ENCODE data around the gene EFNA5. TPM values are rescaled to one million over a fixed set of nuclear protein-coding genes. Genes with fewer than 3 reads are reported as not detected.

EFNA5 gene
- total and polyA plus RNA-seq, 10 of the 15 experiments (the other 5 are each of a cell fraction or from before 2014, with no cell fraction given) = 0.19 to 12.6 (median 3.9) TPM

DNA sequence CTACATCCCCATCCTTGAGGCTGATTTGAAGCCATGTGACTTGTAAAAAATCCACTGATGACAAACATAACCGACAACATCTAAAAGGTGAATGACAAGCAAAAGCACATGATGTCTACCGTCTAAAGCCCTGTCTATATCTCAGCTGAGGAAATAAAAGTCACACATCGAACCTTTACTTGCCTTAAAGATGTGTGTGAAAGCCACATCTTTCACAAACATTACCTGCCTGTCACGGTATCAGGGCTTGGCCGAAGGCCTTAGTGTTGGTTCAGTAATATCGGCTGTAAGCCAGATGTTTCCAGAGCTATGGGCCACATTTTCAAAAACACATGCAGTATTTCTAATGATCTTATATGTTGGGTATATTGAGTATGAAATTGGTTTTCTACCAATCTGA is 125.8 kb downstream of the EFNA5 start:
- no peaks in the 10 kb centered on the region for H3K9me3 ChIP-seq (replicated peaks; ENCODE audit: control insufficient read depth, insufficient read depth, low read length)
- no peak overlapping the region for H2AFZ ChIP-seq (ENCODE audit: control insufficient read depth, low read depth, low read length)
- peaks cover 3% of the 10 kb centered on the region; the same call in 1 of the 2 replicates for H3K4me1 ChIP-seq (ENCODE audit: control insufficient read depth, insufficient read depth, low read length)
- ATAC-seq = no peak
- H3K36me3 ChIP-seq (ENCODE audit: control insufficient read depth in 2 of 2, insufficient read depth in 2 of 2, low read length in 1 of 2) = no peaks in the 10 kb centered on the region
- H3K27ac ChIP-seq (ENCODE audit: control insufficient read depth, insufficient read depth) = no peak overlapping the region
- peaks cover 7% of the 10 kb centered on the region for H3K79me2 ChIP-seq (ENCODE audit: control insufficient read depth, insufficient read depth, low read length)
- H3K4me3 ChIP-seq = no peak overlapping the region
- ChIA-PET RAD21 (ENCODE audit: unreplicated experiment) (interaction anchor here (1.6 to 5.3 kb wide), 2 partner anchors 26 to 157 kb away, joined by 3 to 24 read pairs; no protein-coding TSS in a partner anchor), SMC1A (ENCODE audit: uncharacterized antibody, unreplicated experiment) (interaction anchor here (0.9 to 7.2 kb wide), 7 partner anchors 10 to 149 kb away, joined by 3 to 58 read pairs (median 4); no protein-coding TSS in a partner anchor), CTCF (interaction anchor here (2.2 to 3.3 kb wide), 2 partner anchors 17 to 26 kb away, joined by 8 to 17 read pairs; no protein-coding TSS in a partner anchor), POLR2A (interaction anchor here (0.7 kb wide), 1 partner anchor 38 kb away, joined by 4 read pairs; no protein-coding TSS in a partner anchor)
- no peak for DNase-seq (ENCODE audit: low read depth, low spot score)
- in situ Hi-C loops (cut with MboI) (no loop called here), intact Hi-C loops (cut with micrococcal nuclease; ENCODE audit: unreplicated experiment) (no loop called here)
- no peak for FAIRE-seq
- no peaks in the 10 kb centered on the region for H4K20me1 ChIP-seq (ENCODE audit: control insufficient read depth, insufficient read depth)
- BruUV-seq (replicated peaks) = no TSS peak
- H3K9ac ChIP-seq (ENCODE audit: control insufficient read depth, insufficient read depth, low read length) = no peak overlapping the region
- H3K4me2 ChIP-seq (ENCODE audit: control insufficient read depth, insufficient read depth) = no peak overlapping the region
- 64% methylated on average over 6 of the region's 6 CpGs for WGBS (ENCODE audit: insufficient coverage, insufficient replicate concordance, low lambda C conversion rate, missing lambda C conversion rate)
- TF ChIP-seq, protein P1, sequence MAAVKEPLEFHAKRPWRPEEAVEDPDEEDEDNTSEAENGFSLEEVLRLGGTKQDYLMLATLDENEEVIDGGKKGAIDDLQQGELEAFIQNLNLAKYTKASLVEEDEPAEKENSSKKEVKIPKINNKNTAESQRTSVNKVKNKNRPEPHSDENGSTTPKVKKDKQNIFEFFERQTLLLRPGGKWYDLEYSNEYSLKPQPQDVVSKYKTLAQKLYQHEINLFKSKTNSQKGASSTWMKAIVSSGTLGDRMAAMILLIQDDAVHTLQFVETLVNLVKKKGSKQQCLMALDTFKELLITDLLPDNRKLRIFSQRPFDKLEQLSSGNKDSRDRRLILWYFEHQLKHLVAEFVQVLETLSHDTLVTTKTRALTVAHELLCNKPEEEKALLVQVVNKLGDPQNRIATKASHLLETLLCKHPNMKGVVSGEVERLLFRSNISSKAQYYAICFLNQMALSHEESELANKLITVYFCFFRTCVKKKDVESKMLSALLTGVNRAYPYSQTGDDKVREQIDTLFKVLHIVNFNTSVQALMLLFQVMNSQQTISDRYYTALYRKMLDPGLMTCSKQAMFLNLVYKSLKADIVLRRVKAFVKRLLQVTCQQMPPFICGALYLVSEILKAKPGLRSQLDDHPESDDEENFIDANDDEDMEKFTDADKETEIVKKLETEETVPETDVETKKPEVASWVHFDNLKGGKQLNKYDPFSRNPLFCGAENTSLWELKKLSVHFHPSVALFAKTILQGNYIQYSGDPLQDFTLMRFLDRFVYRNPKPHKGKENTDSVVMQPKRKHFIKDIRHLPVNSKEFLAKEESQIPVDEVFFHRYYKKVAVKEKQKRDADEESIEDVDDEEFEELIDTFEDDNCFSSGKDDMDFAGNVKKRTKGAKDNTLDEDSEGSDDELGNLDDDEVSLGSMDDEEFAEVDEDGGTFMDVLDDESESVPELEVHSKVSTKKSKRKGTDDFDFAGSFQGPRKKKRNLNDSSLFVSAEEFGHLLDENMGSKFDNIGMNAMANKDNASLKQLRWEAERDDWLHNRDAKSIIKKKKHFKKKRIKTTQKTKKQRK (IDR thresholded peaks at IDR 0.05; ENCODE audit: low read depth, low read length) = no peak
- TF ChIP-seq MEF2B (IDR thresholded peaks at IDR 0.05; ENCODE audit: partially characterized antibody, poor library complexity, severe bottlenecking) (no peak), CBFB (IDR thresholded peaks at IDR 0.05; ENCODE audit: low read depth) (no peak), BMI1 (IDR thresholded peaks at IDR 0.05; ENCODE audit: borderline replicate concordance) (no peak), YBX1 (IDR thresholded peaks at IDR 0.05) (no peak), HDAC2 (IDR thresholded peaks at IDR 0.05) (no peak), RBBP5 (conservative IDR thresholded peaks at IDR 0.05) (no peak), PAX8 (IDR thresholded peaks at IDR 0.05) (no peak)
- TF ChIP-seq, protein P2, sequence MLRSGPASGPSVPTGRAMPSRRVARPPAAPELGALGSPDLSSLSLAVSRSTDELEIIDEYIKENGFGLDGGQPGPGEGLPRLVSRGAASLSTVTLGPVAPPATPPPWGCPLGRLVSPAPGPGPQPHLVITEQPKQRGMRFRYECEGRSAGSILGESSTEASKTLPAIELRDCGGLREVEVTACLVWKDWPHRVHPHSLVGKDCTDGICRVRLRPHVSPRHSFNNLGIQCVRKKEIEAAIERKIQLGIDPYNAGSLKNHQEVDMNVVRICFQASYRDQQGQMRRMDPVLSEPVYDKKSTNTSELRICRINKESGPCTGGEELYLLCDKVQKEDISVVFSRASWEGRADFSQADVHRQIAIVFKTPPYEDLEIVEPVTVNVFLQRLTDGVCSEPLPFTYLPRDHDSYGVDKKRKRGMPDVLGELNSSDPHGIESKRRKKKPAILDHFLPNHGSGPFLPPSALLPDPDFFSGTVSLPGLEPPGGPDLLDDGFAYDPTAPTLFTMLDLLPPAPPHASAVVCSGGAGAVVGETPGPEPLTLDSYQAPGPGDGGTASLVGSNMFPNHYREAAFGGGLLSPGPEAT (IDR thresholded peaks at IDR 0.05; ENCODE audit: low read depth) = no peak
- no peaks in the 10 kb centered on the region for H3K27me3 ChIP-seq (replicated peaks in 1 of 2; ENCODE audit: control insufficient read depth in 2 of 2, insufficient read depth in 2 of 2, low read length in 1 of 2)
